Measurements from ENCODE around the gene NPVF.

Gene NPVF

DNA sequence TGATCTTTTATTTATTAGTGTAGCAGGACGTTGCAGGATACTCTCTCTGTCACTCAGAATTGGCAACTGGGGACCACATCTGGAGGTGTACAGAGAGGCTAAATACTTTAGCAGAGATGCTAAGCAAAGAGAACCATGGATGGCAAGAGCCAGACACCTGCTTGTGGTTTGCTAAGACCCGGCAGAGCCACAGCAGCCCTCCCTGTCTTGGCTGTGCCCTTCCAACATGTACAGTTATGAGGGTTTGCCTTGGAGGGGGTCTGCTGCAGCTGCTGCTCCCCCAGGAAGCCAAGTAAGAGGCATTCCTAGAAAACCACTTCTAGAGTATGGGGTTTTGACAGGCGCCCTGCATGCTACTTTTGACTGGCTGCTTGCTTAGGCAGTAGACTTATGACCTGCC is 5.1 kb downstream of the NPVF start:
- DNase-seq: no peak

DNA sequence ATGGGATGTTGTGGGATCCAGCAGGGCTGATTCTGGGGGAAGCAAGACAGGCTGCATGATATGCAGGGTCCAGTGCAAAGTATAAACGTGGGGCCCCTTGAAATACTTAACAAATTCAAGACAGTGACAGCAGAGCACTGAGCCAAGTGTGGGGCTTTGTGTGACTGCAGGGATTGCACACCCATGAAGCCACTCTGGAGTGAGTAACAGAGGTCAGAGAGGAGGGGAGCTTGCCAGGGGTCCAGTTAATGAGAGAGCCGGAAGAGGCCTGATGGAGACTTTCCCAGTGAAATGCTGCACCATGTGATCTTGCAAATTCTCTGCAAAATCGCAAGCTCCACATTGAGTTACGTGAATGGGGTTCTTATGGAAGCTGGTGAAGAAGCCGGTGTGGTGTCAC is 5.6 kb downstream of the NPVF start:
- DNase-seq: no peak

- no peak for DNase-seq
These were observed 7.3 kb downstream of the NPVF start for GRCh38 chr7:25221009-25221408.

DNA sequence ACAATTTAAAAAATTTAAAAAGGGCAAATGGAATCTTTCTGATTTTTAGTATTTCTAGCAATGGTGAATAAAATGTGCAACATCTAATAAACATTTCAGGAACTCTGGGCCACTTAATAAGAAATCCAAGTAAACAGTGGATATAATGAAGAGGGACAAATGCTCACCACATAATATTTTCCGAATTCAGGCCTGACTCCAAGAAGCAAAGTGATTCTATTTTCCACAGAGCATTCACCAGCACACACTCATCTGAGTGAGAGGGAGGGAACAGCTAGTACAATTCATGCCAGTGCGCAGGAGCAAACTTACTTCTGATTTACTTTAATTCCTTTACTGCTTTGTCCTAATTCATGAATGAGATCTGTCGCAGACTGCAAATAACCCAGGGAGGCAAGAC is 10.1 kb downstream of the NPVF start:
- no peak for DNase-seq

- DNase-seq: peak; percentile 1 to 55
These were observed 11.4 kb downstream of the NPVF start for GRCh38 chr7:25216837-25217236.

DNA sequence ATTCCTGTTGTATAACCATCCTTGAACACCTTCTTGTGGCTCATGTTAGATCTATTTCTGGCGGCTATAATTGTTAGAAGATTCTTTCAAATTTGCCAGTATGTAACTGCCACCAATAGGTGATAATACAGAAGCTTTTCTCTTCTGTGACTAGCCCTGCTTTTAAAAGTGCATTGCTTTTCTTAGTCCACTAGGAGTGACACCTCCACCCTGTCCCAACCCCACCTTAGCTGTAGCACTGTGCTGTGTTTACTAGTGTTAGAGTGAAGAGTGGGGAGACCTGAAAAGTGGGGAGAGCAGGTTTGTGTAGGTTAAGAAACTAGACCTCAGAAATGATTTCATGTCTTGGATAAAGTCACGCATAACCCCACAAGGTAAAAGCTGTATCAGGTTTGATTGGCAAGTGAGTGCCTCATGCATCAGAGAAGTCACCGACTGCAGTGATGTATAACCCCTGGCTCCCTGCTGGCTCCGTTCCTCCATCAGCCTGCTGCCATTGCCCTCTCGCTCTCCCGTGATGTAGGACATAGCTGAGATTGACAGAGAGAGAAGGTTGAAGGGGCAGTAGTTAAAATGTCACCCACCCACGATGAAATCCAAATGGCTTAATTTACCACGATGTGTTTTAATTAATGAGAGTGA is 12.5 kb downstream of the NPVF start:
- DNase-seq: no peak

- DNase-seq: no peak
These were observed 19.6 kb downstream of the NPVF start for GRCh38 chr7:25208525-25209221.

- DNase-seq: no peak
These were observed 20.4 kb downstream of the NPVF start for GRCh38 chr7:25207887-25208286.

DNA sequence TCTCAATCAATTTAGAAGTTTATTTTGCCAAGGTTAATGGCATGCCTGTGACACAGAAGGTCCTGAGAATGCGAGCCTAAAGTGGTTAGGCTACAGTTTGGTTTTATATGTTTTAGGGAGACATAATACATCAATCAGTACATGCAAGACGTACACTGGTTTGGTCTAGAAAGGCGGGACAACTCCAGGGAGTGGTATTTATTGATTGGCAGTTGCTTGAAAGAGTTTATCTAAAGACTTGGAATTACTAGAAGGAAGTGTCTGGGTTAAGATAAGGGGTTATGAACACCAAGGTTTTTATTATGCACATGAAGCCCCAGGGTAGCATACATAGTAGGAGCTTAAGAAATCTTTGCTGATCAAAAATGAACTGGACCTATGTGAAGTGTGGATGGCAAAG is 21.5 kb downstream of the NPVF start:
- DNase-seq: no peak

DNA sequence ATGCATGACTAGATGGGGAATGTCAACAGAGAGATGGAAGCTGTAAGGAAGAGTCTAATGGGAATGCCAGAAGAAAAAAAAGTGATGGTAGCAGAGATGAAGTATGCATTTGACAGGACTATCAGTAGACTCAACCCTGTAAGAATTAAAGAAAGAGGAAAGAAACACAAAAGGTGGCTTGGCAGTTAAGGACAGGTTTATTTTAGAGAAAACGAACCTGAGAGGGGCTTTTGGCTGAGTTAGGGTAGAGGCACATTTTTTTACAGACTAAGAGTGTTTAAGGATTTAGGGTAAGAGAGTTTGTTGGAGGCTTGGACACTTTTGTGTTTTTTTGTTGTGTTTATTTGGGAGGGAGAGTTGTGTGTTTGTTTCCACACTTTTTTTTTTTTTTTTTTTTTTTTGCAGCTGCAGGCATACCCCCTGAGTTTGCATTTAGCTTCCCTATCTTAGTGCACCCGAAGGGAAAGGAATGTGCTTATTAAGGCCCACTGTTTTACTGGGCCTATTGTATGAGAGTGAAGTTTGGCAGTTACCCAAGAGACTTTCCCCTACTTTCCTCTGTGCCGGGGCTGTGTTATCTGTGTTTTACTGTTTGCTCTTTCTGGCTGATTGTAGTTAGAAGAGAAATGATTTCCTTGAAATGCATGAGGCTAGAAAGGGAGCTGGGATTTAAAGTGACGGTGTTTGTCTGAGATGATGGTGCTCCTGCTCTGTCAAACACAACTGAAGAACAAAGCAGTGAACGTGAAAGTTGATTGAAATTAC is 32.0 kb downstream of the NPVF start:
- no peak for DNase-seq

DNA sequence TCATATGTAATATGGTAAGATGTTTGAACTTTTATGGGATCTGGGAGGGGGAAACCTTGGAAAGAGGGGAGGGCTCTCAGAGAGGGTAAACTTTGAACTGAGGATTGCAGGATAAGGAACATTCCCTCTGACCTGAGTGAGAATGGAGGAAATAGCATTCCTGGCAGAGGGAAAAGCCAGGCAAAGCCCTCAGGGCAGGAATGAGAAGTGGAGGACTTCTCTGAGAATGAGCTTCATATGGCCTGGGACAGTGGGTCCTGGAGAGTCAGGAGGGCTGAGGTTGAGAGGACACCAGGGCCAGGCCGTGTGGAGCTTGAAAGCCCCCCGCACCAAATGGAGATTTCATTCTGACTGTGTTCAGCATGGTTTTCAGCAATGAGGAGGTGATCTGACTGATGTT is 34.2 kb downstream of the NPVF start:
- DNase-seq: no peak

GRCh38 chr7:25192043-25192442 is 36.2 kb downstream of the NPVF start:
- no peak for DNase-seq

DNA sequence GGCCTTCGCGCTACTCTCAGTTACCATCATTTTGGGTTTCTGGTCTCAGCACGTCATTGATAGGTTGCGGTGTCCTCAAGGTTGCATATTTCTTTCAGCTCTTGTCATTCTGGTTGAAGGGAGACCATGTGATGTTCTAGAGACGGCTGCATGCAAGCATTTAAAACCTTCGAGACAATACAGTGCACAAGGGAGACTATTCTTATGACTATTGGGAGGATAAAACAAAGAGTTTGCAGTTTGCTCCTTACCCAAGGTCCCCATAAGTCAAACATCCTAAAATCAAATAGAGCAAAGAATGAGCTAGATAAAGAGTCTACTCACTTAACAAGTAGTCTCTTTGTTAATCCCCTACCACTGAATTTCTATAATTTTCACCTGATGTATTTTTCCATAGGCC is 39.1 kb downstream of the NPVF start:
- no peak for DNase-seq

DNA sequence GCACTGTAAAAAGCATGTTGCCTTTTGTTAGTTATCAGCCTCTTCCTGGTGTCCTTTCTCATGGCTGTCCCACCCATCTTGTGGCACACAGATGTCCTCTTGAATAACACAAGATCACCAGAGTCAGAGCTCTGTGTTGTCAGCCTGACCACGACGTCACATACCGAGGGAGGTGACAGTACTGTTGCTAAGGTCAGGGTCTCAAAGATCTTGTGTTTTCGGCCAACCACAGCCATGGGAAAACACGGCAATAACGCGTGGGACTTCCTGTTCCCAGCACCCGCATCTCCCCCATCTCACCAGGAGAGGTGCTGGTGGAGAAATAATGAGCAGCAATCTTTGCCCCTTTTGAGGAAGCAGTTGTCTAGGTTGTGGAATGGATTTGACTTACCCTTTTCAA is 40.4 kb downstream of the NPVF start:
- no peak for DNase-seq

DNA sequence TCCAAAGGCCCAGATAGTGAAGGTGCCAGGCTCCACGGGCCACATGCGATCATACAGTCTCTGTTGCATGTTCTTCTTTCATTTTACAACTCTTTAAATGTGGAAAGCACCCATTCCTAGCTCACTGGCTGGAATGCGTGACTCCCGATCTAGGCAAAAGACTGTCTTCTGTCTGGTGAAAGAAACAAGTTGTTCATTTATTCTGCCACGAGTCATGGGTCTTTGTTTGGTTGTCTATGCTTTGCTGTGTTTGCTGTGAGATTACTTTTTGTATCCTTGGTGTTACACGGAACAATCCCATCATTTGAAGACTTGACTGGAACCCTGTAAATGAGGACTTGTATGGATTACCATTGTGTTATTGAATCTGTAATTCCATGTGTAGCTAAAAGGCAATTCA is 41.9 kb downstream of the NPVF start:
- no peak for DNase-seq

GRCh38 chr7:25181532-25181931 is 46.8 kb downstream of the NPVF start:
- no peak for DNase-seq

DNA sequence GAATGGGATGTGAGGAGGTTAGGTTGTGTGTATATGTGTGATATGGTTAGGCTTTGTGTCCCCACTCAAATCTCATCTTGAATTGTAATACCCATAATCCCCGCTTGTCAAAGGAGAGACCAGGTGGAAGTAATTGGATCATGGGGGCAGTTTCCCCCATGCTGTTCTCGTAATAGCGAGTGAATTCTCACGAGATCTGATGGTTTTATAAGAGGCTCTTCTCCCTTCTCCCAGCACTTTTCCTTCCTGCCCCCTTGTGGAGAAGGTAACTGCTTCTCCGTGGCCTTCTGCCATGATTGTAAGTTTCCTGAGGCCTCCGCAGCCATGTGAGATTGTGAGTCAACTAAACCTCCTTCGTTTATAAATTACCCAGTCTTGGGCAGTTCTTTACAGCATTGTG is 47.3 kb downstream of the NPVF start:
- DNase-seq: peak; percentile 3 to 24

- peak in 1 of 2 experiments; percentile 41 for DNase-seq
These were observed 47.7 kb downstream of the NPVF start for GRCh38 chr7:25180592-25180923.

DNA sequence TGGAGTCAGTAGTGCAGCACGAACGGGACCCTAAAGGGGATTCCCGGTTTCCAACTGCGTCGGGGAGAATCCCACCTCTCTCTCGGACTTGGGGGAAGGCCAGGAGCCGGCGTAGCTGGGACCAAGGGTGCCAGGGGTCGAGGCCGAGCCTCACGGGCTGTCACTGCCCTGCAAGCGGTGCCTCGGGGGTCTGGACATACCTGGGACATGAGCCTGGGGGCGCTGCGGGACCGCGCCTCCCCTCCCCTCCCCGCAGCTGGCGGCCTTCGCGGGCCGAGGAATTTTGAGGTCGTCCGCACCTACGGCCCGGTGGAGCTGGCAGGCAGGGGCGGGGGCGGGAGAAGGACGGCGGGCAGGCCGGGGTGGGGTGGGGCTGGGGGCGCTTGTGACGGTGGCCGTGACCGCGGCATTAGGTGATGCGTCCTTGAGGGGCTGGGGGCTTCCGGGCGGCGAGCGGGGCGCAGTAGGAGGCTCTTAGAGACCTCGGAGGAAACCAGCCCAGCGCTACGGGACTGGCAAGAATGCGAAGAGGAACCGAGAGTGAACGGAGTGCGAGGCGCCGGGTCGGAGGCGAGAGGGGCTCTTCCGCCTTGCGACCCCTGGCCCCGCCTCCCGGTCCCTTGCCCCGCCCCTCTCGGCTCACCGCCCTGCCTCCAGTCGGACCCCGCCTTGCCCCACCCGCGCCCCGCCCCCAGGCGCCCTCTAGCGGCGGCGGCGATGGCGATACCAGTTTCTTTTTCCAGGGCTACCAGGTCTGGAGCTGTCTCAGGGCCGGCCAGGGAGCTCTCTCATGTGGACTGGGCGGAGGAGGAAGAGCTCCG is 48.3 kb downstream of the NPVF start:
- DNase-seq: peak; percentile 60 to 83

DNA sequence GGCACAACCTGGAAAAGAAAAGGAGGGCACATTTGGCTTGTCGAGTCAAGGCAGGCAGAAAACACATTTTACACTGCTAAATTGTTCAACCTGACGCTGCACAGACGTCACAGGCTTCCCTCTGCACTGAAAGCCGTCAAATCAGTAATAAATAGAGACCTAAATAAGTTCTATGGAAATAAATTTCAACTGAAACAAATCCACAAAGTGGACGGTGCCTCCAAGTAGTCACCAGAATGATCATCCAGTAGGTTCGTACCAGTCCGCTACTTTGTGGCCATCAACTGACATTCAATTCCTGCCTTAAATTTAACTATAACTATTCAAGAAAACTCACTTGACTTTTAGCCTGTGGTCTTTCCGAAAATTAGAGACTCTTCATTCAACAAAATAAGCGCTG is 49.0 kb downstream of the NPVF start:
- DNase-seq: no peak
